Spleen (tissue), 7 donors: ENCODE measurements around the gene U2SURP.

Experiments
- CTCF ChIP-seq, 11 experiments: fragments of 200-600 bp in 7 of 11; fragments of 450-650 bp in 4 of 11; sonication (generic) in 4 of 11; IDR thresholded peaks in 8 of 11; conservative IDR thresholded peaks in 3 of 11; 1 replicate in 7 of 11; 2 replicates in 4 of 11; pipeline versions ENCODE4 v1.4.0 to v1.8.0; 2016 to 2021; ENCODE audit warnings: antibody characterized with exemption in 11 of 11, inconsistent platforms in 4 of 11, mild to moderate bottlenecking in 1 of 11
- POLR2A ChIP-seq, 3 donors: fragments of 450-650 bp; IDR thresholded peaks; one replicate each; pipeline ENCODE4 v1.5.1; 2017; ENCODE audit warnings: antibody characterized with exemption in 3 of 3, mild to moderate bottlenecking in 1 of 3
- POLR2AphosphoS5 ChIP-seq, 3 donors: sonication (generic); formaldehyde crosslinking; IDR thresholded peaks; one replicate each; pipeline ENCODE4 v1.5.1; 2017; ENCODE audit warnings: antibody characterized with exemption in 3 of 3
- donor health status: DM: no; HTN: no; CAD: no; lungs with moderate emphysema.
- donor health status: DM: no; HTN: no; CAD: no.
- donor health status: DM: no; HTN: no; CAD: no.

DNA sequence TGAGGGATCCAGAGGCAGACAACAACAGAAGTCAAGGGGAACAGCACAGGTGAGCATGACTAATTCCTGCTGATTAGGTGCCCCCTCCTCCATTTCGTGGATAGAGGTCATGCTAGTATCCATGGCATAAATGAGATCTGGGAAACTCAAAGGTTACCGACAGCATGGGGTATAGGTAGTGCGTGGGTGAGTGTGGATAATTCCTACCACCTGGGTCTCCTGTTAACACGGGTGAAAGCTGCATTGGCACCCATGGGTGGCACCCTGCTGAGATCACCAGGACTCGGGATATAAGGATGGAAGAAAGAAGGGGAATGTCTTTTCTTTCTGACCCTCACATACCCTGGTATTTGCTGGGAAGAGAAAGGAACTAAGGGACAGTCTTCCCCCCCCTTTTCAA, 103.8 kb downstream of the U2SURP start:
- TF ChIP-seq CTCF (IDR thresholded peaks at IDR 0.05 in 8 of 11, conservative IDR thresholded peaks at IDR 0.05 in 3 of 11): no peak
- TF ChIP-seq POLR2AphosphoS5 (IDR thresholded peaks at IDR 0.05): no peak
- no peak for TF ChIP-seq POLR2A (IDR thresholded peaks at IDR 0.05)
